Liver (tissue), 9 donors: ENCODE results near the gene FLRT2. TPM values are rescaled to one million over a fixed set of nuclear protein-coding genes. Genes with fewer than 3 reads are reported as not detected.
A peak's percentile ranks its signal among the peaks of the same experiment; 100 is the strongest.

Experiments used
- DNase-seq: peaks from one replicate; pipeline ENCODE4 v3.0.0-alpha.2; 2017; ENCODE audit warnings: low spot score
- H3K27ac ChIP-seq, 2 donors: one replicate each; pipeline ENCODE4 v1.7.0; 2013; ENCODE audit warnings: inconsistent platforms in 2 of 2, low read length in 2 of 2, control low read depth in 1 of 2, low read depth in 1 of 2, mild to moderate bottlenecking in 1 of 2
- H3K27me3 ChIP-seq, 4 donors: one replicate each; pipeline versions ENCODE4 v1.6.1 to v1.7.0; 2013; ENCODE audit warnings: low read length in 3 of 4, inconsistent platforms in 1 of 4, mild to moderate bottlenecking in 1 of 4, moderate library complexity in 1 of 4; ENCODE audit not compliant: control insufficient read depth in 4 of 4, insufficient read depth in 4 of 4
- H3K36me3 ChIP-seq, 4 donors: one replicate each; pipeline versions ENCODE4 v1.6.1 to v1.7.0; 2013; ENCODE audit warnings: low read length in 3 of 4, mild to moderate bottlenecking in 3 of 4, low read depth in 1 of 4, moderate library complexity in 1 of 4; ENCODE audit not compliant: control insufficient read depth in 4 of 4, insufficient read depth in 3 of 4
- H3K4me1 ChIP-seq, 4 donors: one replicate each; pipeline versions ENCODE4 v1.6.1 to v1.7.0; 2013; ENCODE audit warnings: low read length in 3 of 4, mild to moderate bottlenecking in 3 of 4, moderate library complexity in 1 of 4; ENCODE audit not compliant: control insufficient read depth in 4 of 4, insufficient read depth in 4 of 4
- H3K4me3 ChIP-seq, 3 donors: one replicate each; pipeline versions ENCODE4 v1.6.1 to v1.7.0; 2013; ENCODE audit warnings: low read length in 3 of 3, control low read depth in 1 of 3, low read depth in 1 of 3, mild to moderate bottlenecking in 1 of 3
- H3K9ac ChIP-seq, 2 donors: one replicate each; pipeline ENCODE4 v1.7.0; 2013; ENCODE audit warnings: low read length in 2 of 2, mild to moderate bottlenecking in 2 of 2, moderate library complexity in 2 of 2, control low read depth in 1 of 2, low read depth in 1 of 2
- H3K9me3 ChIP-seq, 4 donors: one replicate each; pipeline versions ENCODE4 v1.6.1 to v1.7.0; 2013; ENCODE audit warnings: low read length in 3 of 4; ENCODE audit not compliant: control insufficient read depth in 4 of 4
- ATF3 ChIP-seq: IDR thresholded peaks from 2 replicates; pipeline ENCODE4 v1.6.1; 2016; ENCODE audit warnings: antibody characterized with exemption
- EGR1 ChIP-seq, 2 donors: IDR thresholded peaks; 2 replicates each; pipeline ENCODE4 v1.6.1; 2016 to 2018; ENCODE audit warnings: antibody characterized with exemption in 2 of 2, low read depth in 2 of 2
- FOXA1 ChIP-seq: IDR thresholded peaks from 2 replicates; pipeline ENCODE4 v1.6.1; 2016; ENCODE audit warnings: antibody characterized with exemption
- FOXA2 ChIP-seq: IDR thresholded peaks from 2 replicates; pipeline ENCODE4 v1.6.1; 2016; ENCODE audit warnings: antibody characterized with exemption
- GABPA ChIP-seq, 2 donors: IDR thresholded peaks in 1 of 2; conservative IDR thresholded peaks in 1 of 2; 2 replicates each; pipeline ENCODE4 v1.6.1; 2016; ENCODE audit warnings: antibody characterized with exemption in 2 of 2, mild to moderate bottlenecking in 1 of 2, moderate library complexity in 1 of 2
- HNF4A ChIP-seq, 2 donors: conservative IDR thresholded peaks; 2 replicates each; pipeline ENCODE4 v1.6.1; 2016; ENCODE audit warnings: antibody characterized with exemption in 2 of 2, mild to moderate bottlenecking in 2 of 2
- HNF4G ChIP-seq: IDR thresholded peaks from 2 replicates; pipeline ENCODE4 v1.6.1; 2016; ENCODE audit warnings: antibody characterized with exemption
- JUND ChIP-seq, 2 donors: IDR thresholded peaks; 2 replicates each; pipeline ENCODE4 v1.6.1; 2016; ENCODE audit warnings: antibody characterized with exemption in 2 of 2
- NR2F2 ChIP-seq: IDR thresholded peaks from 2 replicates; pipeline ENCODE4 v1.6.1; 2016; ENCODE audit warnings: antibody characterized with exemption
- RAD21 ChIP-seq, 2 donors: IDR thresholded peaks; 2 replicates each; pipeline ENCODE4 v1.6.1; 2016; ENCODE audit warnings: antibody characterized with exemption in 2 of 2, mild to moderate bottlenecking in 2 of 2
- RXRA ChIP-seq, 2 donors: IDR thresholded peaks; 2 replicates each; pipeline ENCODE4 v1.6.1; 2017 to 2018; ENCODE audit warnings: antibody characterized with exemption in 2 of 2, mild to moderate bottlenecking in 1 of 2
- TAF1 ChIP-seq: conservative IDR thresholded peaks from 2 replicates; pipeline ENCODE4 v1.6.1; 2016; ENCODE audit warnings: antibody characterized with exemption, mild to moderate bottlenecking
- YY1 ChIP-seq: IDR thresholded peaks from 2 replicates; pipeline ENCODE4 v1.6.1; 2016; ENCODE audit warnings: antibody characterized with exemption, mild to moderate bottlenecking
- ZBTB33 ChIP-seq: IDR thresholded peaks from 2 replicates; pipeline ENCODE4 v1.6.1; 2016; ENCODE audit warnings: antibody characterized with exemption
- WGBS: extraction: QIAGEN DNeasy Blood & Tissue Kit; methylation state at CpG from one replicate; pipeline ENCODE4 v1.1.7; 2013; 5-methylcytosine and 5-hydroxymethylcytosine counted together
- polyA plus RNA-seq, 2 donors: library from polyadenylated mRNA; stranded (reverse) in 1 of 2; unstranded in 1 of 2; fragments of 200-250 nt in 1 of 2; fragments of >200 nt in 1 of 2; fragmentation: Nextera tagmentation in 1 of 2; extraction: Ambion mirVana in 1 of 2; gene quantifications; one replicate each; pipeline versions ENCODE4 v1.2.1 to v1.2.3, GENCODE V29; 2013 to 2015
- total RNA-seq, 2 donors: library from RNA; depleted of rRNA; stranded (reverse); fragments of >200 nt; gene quantifications; one replicate each; pipeline ENCODE4 v1.2.3, GENCODE V29; 2014
- TF ChIP-seq, protein P1 (sequence below): IDR thresholded peaks from 2 replicates; pipeline ENCODE4 v1.6.1; 2016; ENCODE audit warnings: antibody characterized with exemption, mild to moderate bottlenecking
- TF ChIP-seq, protein P2 (sequence below): fragments of 150-350 bp; IDR thresholded peaks from 2 replicates; pipeline ENCODE4 v1.5.1; 2017; ENCODE audit warnings: improper control_type of control experiment, low read depth, low read length; ENCODE audit not compliant: missing input control
- TF ChIP-seq, protein P3 (sequence below): IDR thresholded peaks from 2 replicates; pipeline ENCODE4 v1.6.1; 2016; ENCODE audit warnings: antibody characterized with exemption
- donor health status: healthy.
- donor health status: healthy.
- donor health status: healthy.
- donor health status: healthy.
- donor health status: healthy.

FLRT2 gene
- total and polyA plus RNA-seq, 4 donors, result 0.90 to 8.2 (median 1.8) TPM

DNA sequence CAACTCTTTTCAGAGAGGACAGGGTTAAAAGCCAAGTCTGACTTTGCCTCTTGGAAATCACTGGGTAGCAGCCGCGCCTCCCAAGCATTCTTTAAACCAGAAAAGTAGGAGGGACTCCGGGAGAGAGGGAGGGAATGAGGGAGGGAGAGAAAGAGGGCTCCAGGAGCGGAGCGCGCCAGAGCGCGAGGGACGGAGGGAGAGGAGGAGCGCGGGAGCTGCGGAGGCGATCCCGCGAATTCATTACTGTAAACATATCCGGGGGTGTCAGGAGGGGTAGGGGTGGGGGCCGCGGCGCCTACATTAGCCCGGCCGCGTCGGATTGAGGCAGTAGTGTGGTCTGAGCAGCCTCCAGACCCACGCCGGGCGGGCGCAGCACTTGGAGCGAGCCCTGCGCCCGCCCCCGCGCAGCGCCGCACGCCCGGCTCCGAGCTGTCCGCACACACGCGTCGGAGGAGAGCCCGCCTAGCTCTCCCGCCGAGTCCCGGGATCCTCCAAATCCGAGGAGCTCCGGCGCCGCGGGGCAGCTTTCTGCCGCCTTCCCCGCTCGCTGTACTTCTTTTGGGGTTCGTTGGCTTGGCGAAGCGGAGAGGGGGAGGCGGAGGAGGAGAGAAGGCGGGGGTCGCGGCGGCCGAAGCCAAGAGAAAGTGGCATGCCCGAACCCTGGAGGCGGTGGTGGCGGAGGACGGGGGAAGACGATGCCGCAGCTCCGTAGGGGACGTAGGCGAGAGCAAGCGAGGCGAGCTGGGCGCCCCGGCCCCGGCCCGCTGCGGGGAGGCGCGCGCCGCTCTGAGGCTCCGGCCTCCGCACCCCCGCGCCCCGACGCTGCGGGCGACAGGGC lies 3.3 kb downstream of the FLRT2 start:
- TF ChIP-seq, protein P1, sequence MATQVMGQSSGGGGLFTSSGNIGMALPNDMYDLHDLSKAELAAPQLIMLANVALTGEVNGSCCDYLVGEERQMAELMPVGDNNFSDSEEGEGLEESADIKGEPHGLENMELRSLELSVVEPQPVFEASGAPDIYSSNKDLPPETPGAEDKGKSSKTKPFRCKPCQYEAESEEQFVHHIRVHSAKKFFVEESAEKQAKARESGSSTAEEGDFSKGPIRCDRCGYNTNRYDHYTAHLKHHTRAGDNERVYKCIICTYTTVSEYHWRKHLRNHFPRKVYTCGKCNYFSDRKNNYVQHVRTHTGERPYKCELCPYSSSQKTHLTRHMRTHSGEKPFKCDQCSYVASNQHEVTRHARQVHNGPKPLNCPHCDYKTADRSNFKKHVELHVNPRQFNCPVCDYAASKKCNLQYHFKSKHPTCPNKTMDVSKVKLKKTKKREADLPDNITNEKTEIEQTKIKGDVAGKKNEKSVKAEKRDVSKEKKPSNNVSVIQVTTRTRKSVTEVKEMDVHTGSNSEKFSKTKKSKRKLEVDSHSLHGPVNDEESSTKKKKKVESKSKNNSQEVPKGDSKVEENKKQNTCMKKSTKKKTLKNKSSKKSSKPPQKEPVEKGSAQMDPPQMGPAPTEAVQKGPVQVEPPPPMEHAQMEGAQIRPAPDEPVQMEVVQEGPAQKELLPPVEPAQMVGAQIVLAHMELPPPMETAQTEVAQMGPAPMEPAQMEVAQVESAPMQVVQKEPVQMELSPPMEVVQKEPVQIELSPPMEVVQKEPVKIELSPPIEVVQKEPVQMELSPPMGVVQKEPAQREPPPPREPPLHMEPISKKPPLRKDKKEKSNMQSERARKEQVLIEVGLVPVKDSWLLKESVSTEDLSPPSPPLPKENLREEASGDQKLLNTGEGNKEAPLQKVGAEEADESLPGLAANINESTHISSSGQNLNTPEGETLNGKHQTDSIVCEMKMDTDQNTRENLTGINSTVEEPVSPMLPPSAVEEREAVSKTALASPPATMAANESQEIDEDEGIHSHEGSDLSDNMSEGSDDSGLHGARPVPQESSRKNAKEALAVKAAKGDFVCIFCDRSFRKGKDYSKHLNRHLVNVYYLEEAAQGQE, result no peak
- no peak for TF ChIP-seq TAF1
- no peak for TF ChIP-seq RAD21 (IDR thresholded peaks at IDR 0.05)
- TF ChIP-seq FOXA2, result no peak
- TF ChIP-seq GABPA (IDR thresholded peaks at IDR 0.05 in 1 of 2, conservative IDR thresholded peaks at IDR 0.05 in 1 of 2), result no peak
- no peak for TF ChIP-seq YY1
- TF ChIP-seq RXRA (IDR thresholded peaks at IDR 0.05), result no peak
- TF ChIP-seq HNF4G, result no peak
- TF ChIP-seq ATF3, result no peak
- TF ChIP-seq JUND (IDR thresholded peaks at IDR 0.05), result no peak
- no peak for TF ChIP-seq HNF4A (conservative IDR thresholded peaks at IDR 0.05)
- TF ChIP-seq NR2F2, result no peak
- TF ChIP-seq, protein P2, sequence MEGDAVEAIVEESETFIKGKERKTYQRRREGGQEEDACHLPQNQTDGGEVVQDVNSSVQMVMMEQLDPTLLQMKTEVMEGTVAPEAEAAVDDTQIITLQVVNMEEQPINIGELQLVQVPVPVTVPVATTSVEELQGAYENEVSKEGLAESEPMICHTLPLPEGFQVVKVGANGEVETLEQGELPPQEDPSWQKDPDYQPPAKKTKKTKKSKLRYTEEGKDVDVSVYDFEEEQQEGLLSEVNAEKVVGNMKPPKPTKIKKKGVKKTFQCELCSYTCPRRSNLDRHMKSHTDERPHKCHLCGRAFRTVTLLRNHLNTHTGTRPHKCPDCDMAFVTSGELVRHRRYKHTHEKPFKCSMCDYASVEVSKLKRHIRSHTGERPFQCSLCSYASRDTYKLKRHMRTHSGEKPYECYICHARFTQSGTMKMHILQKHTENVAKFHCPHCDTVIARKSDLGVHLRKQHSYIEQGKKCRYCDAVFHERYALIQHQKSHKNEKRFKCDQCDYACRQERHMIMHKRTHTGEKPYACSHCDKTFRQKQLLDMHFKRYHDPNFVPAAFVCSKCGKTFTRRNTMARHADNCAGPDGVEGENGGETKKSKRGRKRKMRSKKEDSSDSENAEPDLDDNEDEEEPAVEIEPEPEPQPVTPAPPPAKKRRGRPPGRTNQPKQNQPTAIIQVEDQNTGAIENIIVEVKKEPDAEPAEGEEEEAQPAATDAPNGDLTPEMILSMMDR, result no peak
- Histone ChIP-seq H3K36me3 (no peaks in the 10 kb centered on the region), H3K4me1 (peaks cover 12 to 50% (median 37%) of the 10 kb centered on the region in 4 donors), H3K4me3 (peak overlapping the region in 2 of 3 donors; percentile 40 to 52), H3K27ac (no peak overlapping the region), H3K9me3 (no peaks in the 10 kb centered on the region), H3K27me3 (peaks cover 2 to 22% (median 9%) of the 10 kb centered on the region in 4 donors), H3K9ac (no peak overlapping the region)
- no peak for DNase-seq
- WGBS, result 4% methylated on average over 90 of the region's 90 CpGs

GRCh38 chr14:85533861-85534291 lies 3.9 kb downstream of the FLRT2 start:
- Histone ChIP-seq H3K36me3 (no peaks in the 10 kb centered on the region), H3K9me3 (no peaks in the 10 kb centered on the region), H3K27ac (no peak overlapping the region), H3K4me3 (peak overlapping the region in 1 of 3 donors; percentile 52), H3K9ac (no peak overlapping the region), H3K4me1 (peaks cover 12 to 50% (median 37%) of the 10 kb centered on the region in 4 donors), H3K27me3 (peaks cover 2 to 18% (median 7%) of the 10 kb centered on the region in 4 donors)
- WGBS, result 2% methylated on average over 28 of the region's 28 CpGs
- DNase-seq, result no peak
- no peak for TF ChIP-seq HNF4A (conservative IDR thresholded peaks at IDR 0.05)
- no peak for TF ChIP-seq RXRA (IDR thresholded peaks at IDR 0.05)
- TF ChIP-seq GABPA (IDR thresholded peaks at IDR 0.05 in 1 of 2, conservative IDR thresholded peaks at IDR 0.05 in 1 of 2), result no peak
- no peak for TF ChIP-seq TAF1
- TF ChIP-seq ATF3, result no peak
- TF ChIP-seq FOXA2, result no peak
- no peak for TF ChIP-seq NR2F2
- no peak for TF ChIP-seq EGR1 (IDR thresholded peaks at IDR 0.05; ENCODE audit: low read depth in 2 of 2)
- TF ChIP-seq ZBTB33, result no peak
- no peak for TF ChIP-seq RAD21 (IDR thresholded peaks at IDR 0.05)
- TF ChIP-seq FOXA1, result no peak
- TF ChIP-seq, protein P3, sequence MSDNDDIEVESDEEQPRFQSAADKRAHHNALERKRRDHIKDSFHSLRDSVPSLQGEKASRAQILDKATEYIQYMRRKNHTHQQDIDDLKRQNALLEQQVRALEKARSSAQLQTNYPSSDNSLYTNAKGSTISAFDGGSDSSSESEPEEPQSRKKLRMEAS, result no peak
- TF ChIP-seq, protein P1, result no peak
